ENCODE measurements around the gene CDH16. TPM values are rescaled to one million over a fixed set of nuclear protein-coding genes. Genes with fewer than 3 reads are reported as not detected.

Gene CDH16
- polyA plus RNA-seq, 1 experiment, result not detected

DNA sequence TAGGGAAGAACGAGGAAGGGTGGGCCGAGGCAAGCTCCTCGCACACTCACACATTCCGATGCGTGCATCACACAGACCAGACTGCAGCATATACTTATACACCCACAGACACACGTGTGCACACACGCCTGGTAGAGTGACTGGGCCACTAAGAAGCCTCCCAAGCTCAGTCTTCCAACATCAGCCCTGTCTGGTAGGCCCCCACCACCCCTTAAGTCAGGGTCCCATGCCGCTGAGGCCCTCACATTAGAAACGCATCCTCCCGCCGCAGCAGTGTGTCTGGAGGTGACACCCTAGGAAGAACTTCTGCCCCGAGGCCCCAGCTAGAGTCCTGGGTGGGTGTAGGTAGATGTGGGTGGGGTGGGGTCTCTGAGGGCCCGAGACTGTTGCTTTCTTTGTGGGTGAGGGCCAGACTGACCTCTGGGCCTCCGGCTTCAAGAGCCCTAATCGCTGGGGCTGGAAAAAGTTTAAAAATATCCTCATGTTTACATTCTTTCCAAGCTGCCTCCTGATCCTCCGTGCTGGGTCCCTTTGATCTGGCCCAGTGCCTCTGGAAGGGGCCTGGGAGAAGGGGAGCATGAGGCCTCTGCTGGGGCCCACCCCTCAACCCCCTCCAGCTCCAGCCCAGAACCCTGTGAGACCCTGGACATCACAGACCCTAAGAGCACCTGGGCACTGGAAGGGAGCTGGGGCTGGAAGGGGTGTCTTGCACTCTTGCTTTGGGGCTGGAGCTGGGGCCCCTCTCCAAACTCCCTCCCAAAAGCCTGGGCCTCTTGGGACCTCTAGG is 13.6 kb downstream of the CDH16 start:
- no peaks in the 10 kb centered on the region for H3K27me3 ChIP-seq (ENCODE audit: control insufficient read depth, insufficient read depth, low read length)
- TF ChIP-seq, protein P1, sequence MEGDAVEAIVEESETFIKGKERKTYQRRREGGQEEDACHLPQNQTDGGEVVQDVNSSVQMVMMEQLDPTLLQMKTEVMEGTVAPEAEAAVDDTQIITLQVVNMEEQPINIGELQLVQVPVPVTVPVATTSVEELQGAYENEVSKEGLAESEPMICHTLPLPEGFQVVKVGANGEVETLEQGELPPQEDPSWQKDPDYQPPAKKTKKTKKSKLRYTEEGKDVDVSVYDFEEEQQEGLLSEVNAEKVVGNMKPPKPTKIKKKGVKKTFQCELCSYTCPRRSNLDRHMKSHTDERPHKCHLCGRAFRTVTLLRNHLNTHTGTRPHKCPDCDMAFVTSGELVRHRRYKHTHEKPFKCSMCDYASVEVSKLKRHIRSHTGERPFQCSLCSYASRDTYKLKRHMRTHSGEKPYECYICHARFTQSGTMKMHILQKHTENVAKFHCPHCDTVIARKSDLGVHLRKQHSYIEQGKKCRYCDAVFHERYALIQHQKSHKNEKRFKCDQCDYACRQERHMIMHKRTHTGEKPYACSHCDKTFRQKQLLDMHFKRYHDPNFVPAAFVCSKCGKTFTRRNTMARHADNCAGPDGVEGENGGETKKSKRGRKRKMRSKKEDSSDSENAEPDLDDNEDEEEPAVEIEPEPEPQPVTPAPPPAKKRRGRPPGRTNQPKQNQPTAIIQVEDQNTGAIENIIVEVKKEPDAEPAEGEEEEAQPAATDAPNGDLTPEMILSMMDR (IDR thresholded peaks at IDR 0.05; ENCODE audit: low read depth, low read length), result no peak
- DNase-seq (ENCODE audit: low read depth, low spot score), result no peak
- H3K4me3 ChIP-seq (ENCODE audit: low read depth, low read length), result no peak overlapping the region
- ChIA-PET CTCF (interaction anchor here (1.2 to 2.0 kb wide), 3 partner anchors 10 to 37 kb away, joined by 3 to 12 read pairs (median 9); no protein-coding TSS in a partner anchor), POLR2A (interaction anchor here (0.5 to 1.6 kb wide), 6 partner anchors 14 to 265 kb away, joined by 3 to 4 read pairs (median 3); partner anchors contain the start of genes CDH16 and NOL3)
- H3K27ac ChIP-seq (ENCODE audit: low read depth, low read length), result peak overlapping the region; percentile 73
- H3K9me3 ChIP-seq (ENCODE audit: control insufficient read depth, insufficient read depth, low read length), result no peaks in the 10 kb centered on the region

DNA sequence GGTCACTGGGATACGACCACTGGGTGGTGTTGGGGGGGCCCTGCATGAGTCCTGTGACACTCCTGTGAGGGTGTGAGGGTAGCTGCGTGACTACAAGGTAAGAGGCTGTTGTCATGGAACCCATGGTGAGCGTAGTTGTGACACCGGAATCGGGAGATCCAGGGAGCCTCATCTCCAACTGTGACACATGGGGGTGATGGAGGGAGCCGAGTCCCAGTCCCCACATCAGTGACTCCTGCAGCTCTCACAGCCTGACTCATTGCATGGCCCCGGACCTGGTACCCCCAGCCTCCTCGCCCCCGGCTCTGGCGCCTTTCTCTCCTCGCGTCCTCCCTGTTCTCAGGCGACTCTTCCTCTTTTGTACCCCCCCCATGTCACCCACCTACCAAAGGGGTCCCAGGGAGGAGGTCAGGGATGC is 14.2 kb downstream of the CDH16 start:
- CTCF ChIA-PET, result interaction anchor here (1.2 to 2.0 kb wide), 2 partner anchors 10 to 37 kb away, joined by 3 to 12 read pairs; no protein-coding TSS in a partner anchor
- no peaks in the 10 kb centered on the region for H3K27me3 ChIP-seq (ENCODE audit: control insufficient read depth, insufficient read depth, low read length)
- H3K4me3 ChIP-seq (ENCODE audit: low read depth, low read length), result no peak overlapping the region
- no peaks in the 10 kb centered on the region for H3K9me3 ChIP-seq (ENCODE audit: control insufficient read depth, insufficient read depth, low read length)
- TF ChIP-seq, protein P1 (IDR thresholded peaks at IDR 0.05; ENCODE audit: low read depth, low read length), result no peak
- DNase-seq (ENCODE audit: low read depth, low spot score), result no peak
- peak overlapping the region; percentile 73 for H3K27ac ChIP-seq (ENCODE audit: low read depth, low read length)
- POLR2A ChIA-PET, result interaction anchor here (0.5 to 0.8 kb wide), 4 partner anchors 24 to 266 kb away, joined by 3 read pairs; partner anchors contain the start of gene NOL3

DNA sequence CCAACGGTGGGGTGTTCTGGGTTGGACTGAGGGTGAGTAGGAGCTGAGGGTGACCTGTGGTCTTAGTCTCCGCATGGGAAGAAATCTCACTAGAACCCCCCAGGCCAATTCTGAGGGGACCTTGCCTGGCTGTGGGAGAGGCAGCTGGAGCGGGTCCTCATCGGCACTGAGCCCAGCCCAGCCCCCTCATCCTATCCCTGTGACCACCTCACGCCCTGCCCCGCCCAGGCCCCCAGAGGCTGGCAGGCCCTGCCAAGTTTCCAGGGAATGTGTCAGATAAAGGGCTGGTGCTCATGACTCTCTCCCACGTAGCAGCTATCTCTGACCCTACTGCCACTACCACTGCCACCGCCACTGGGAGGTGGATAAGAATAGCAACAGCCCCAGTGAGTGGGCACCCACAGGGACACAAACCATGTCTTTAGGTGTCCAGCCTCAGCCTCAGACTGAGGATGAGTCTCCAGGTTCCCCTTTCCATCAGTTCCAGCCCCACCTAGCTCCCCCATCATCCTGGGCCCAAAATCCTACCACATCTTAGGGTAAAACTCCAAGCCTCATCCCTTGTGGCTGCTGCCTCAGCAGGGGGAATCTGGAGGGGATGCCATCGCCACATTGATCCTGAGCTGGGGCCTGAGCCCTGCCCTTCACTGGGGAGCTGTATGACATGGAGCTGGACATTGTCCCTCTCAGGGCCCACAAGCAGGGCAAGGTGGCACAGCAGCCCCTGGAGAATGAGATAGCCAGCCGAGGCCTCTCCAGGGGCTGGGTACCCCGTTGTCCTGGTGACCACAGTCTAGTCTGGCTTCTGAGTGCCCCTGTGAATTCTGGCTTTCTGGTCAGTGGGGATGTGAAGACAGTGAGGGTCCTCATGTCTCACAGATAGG is 14.9 kb downstream of the CDH16 start:
- H3K27ac ChIP-seq (ENCODE audit: low read depth, low read length), result no peak overlapping the region
- TF ChIP-seq, protein P1 (IDR thresholded peaks at IDR 0.05; ENCODE audit: low read depth, low read length), result no peak
- no peak for DNase-seq (ENCODE audit: low read depth, low spot score)
- no peaks in the 10 kb centered on the region for H3K27me3 ChIP-seq (ENCODE audit: control insufficient read depth, insufficient read depth, low read length)
- ChIA-PET POLR2A (interaction anchor here (0.6 to 0.8 kb wide), 2 partner anchors 31 to 267 kb away, joined by 3 read pairs; partner anchors contain the start of gene NOL3), CTCF (interaction anchor here (1.2 to 2.0 kb wide), 2 partner anchors 9 to 36 kb away, joined by 3 to 12 read pairs; no protein-coding TSS in a partner anchor)
- no peaks in the 10 kb centered on the region for H3K9me3 ChIP-seq (ENCODE audit: control insufficient read depth, insufficient read depth, low read length)
- no peak overlapping the region for H3K4me3 ChIP-seq (ENCODE audit: low read depth, low read length)

DNA sequence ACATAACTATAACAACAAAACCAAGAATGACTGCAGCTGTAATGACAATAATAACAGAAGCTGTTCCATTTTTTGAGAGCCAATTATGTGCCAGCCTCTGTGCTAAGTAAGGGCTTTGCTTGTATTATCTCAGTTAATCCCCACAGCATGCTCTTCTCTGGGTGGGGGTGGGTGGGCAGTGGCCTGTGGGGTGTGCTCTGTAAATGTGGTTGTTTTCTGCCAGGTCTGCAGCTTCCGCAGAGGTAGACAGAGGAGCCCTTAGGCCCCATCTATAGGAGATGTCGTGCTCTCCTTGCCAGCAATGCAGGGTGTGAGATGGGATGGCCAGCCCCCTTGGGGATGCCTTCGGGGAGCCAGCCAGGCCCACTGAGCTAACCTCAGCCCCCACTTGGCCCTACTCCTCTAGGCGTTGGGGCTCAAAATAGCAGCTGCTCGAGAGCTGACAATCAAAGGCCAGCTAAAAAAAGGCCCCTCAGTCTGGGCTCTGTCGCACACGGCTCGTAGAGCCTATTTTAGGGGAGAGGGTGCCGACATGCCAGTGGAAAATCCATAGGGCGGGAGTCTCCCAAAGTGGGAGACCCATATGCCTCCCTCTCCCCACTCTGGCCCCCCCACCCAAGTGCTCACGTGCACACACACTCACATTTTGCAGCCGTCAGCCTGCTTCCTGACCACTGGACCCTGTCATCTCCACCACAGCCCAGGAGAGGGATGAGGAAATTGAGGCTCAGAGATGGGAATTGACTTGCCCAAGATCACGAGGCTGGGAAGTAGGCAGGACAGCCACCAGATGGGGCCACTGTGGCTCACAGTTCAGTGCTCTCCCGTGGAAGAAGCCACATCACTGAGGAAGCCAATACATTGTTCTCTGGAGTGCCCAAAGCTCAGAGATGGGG is 15.8 kb downstream of the CDH16 start:
- no peak for DNase-seq (ENCODE audit: low read depth, low spot score)
- H3K9me3 ChIP-seq (ENCODE audit: control insufficient read depth, insufficient read depth, low read length), result no peaks in the 10 kb centered on the region
- CTCF ChIA-PET, result no interaction called here
- TF ChIP-seq, protein P1 (IDR thresholded peaks at IDR 0.05; ENCODE audit: low read depth, low read length), result no peak
- POLR2A ChIA-PET, result interaction anchor here (0.6 kb wide), 1 partner anchor 145 kb away, joined by 3 read pairs; no protein-coding TSS in a partner anchor
- no peaks in the 10 kb centered on the region for H3K27me3 ChIP-seq (ENCODE audit: control insufficient read depth, insufficient read depth, low read length)
- no peak overlapping the region for H3K4me3 ChIP-seq (ENCODE audit: low read depth, low read length)
- H3K27ac ChIP-seq (ENCODE audit: low read depth, low read length), result no peak overlapping the region

All from AG04450 (cell line).